Measurements from ENCODE around the gene ARMH4.

DNA sequence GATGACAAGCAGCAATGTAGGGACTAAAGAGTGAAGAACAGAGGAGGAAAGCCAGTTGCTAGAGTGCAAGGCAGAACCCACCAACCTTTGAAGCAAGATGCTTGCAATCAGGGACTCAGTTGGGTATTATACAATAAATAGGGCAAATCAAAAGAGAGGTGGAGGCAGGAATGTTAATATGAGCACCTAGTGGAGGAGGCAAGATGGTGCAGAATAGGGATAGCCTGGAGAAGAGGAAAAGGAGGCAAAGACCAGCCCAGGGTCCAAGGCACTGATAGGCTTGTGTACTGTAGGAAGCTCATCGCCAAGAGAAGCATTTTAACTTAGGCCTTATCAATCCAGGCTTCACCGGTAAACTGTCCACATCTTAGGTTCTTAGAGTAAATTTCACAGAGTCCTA, 137.2 kb downstream of the ARMH4 start:
- TF ChIP-seq CTCF (IDR thresholded peaks at IDR 0.05), result no peak
- no peak for TF ChIP-seq POLR2A (IDR thresholded peaks at IDR 0.05)
- TF ChIP-seq POLR2AphosphoS5 (IDR thresholded peaks at IDR 0.05), result no peak

Data from stomach (tissue), 4 donors.